ENCODE results near the gene SGF29.

GRCh38 chr16:28604186-28604565 lies 50.5 kb downstream of the SGF29 start:
- TF ChIP-seq EZH2 (IDR thresholded peaks at IDR 0.05; ENCODE audit: insufficient read depth, low read length) = no peak
- TF ChIP-seq CTCF (IDR thresholded peaks at IDR 0.05; ENCODE audit: insufficient read depth, low read depth, low read length) = no peak
